ENCODE data around the gene EDC3.

EDC3 gene

GRCh38 chr15:74722591-74722990 is 26.8 kb upstream of the EDC3 start:
- Histone ChIP-seq H3K4ac (ENCODE audit: low read depth, low read length) (no peak overlapping the region), H3K27ac (ENCODE audit: low read depth, low read length) (no peak overlapping the region), H3K4me1 (ENCODE audit: control insufficient read depth, low read depth, low read length) (no peaks in the 10 kb centered on the region), H2BK15ac (replicated peaks; ENCODE audit: low read depth) (no peak overlapping the region), H4K5ac (ENCODE audit: low read length) (no peak overlapping the region), H3K4me3 (ENCODE audit: low read length) (no peak overlapping the region), H3K18ac (ENCODE audit: low read length) (no peak overlapping the region), H3K56ac (ENCODE audit: low read length) (no peak overlapping the region), H2BK5ac (ENCODE audit: low read length) (no peak overlapping the region), H3K23ac (ENCODE audit: low read length) (no peak overlapping the region), H3K79me1 (ENCODE audit: low read length) (no peaks in the 10 kb centered on the region), H3K27me3 (ENCODE audit: insufficient read depth, low read length, poor library complexity) (peaks cover 6% of the 10 kb centered on the region), H2BK120ac (ENCODE audit: low read depth, low read length) (no peak overlapping the region), H3K4me2 (ENCODE audit: low read length) (no peak overlapping the region), H2AK5ac (ENCODE audit: low read length) (no peak overlapping the region), H3K36me3 (ENCODE audit: control insufficient read depth, insufficient read depth, low read length) (no peaks in the 10 kb centered on the region), H4K8ac (ENCODE audit: low read depth, low read length) (no peak overlapping the region), H3K9ac (ENCODE audit: low read length) (no peak overlapping the region), H3K79me2 (ENCODE audit: control insufficient read depth, insufficient read depth, low read length) (no peaks in the 10 kb centered on the region)
- DNase-seq, result no peak
- no CpG with 5 or more reads among the region's 13 CpGs for WGBS (ENCODE audit: extremely low coverage, insufficient coverage, low lambda C conversion rate)

DNA sequence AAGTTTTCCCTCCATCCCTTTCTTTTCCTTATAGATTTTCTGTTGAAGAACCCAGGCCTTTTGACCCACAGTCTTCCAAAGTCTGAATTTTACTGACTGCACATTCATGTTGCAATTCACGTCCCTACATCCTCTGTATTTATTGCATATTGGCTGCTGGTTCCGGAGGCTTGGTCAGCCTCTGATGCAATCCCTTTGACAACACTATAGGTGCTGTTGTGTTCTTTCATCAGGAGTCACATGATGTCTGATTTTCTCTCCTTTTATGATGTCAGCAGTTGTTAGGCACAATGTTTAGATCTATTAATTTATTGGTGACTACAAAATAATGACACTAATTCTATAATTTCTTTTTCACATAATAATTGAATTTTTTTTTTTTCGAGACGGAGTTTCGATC is 20.8 kb upstream of the EDC3 start:
- no peak overlapping the region for H3K9ac ChIP-seq (ENCODE audit: low read length)
- no peaks in the 10 kb centered on the region for H3K79me2 ChIP-seq (ENCODE audit: control insufficient read depth, insufficient read depth, low read length)
- no CpG with 5 or more reads among the region's 5 CpGs for WGBS (ENCODE audit: extremely low coverage, insufficient coverage, low lambda C conversion rate)
- no peak overlapping the region for H2BK5ac ChIP-seq (ENCODE audit: low read length)
- DNase-seq, result no peak
- H3K4me2 ChIP-seq (ENCODE audit: low read length), result no peak overlapping the region
- no peak overlapping the region for H3K4ac ChIP-seq (ENCODE audit: low read depth, low read length)
- no peaks in the 10 kb centered on the region for H3K27me3 ChIP-seq (ENCODE audit: insufficient read depth, low read length, poor library complexity)
- no peaks in the 10 kb centered on the region for H3K4me1 ChIP-seq (ENCODE audit: control insufficient read depth, low read depth, low read length)
- H3K79me1 ChIP-seq (ENCODE audit: low read length), result no peaks in the 10 kb centered on the region
- H3K23ac ChIP-seq (ENCODE audit: low read length), result no peak overlapping the region
- H2AK5ac ChIP-seq (ENCODE audit: low read length), result no peak overlapping the region
- H3K27ac ChIP-seq (ENCODE audit: low read depth, low read length), result no peak overlapping the region
- no peak overlapping the region for H3K18ac ChIP-seq (ENCODE audit: low read length)
- no peak overlapping the region for H3K4me3 ChIP-seq (ENCODE audit: low read length)
- no peaks in the 10 kb centered on the region for H3K36me3 ChIP-seq (ENCODE audit: control insufficient read depth, insufficient read depth, low read length)
- no peak overlapping the region for H2BK15ac ChIP-seq (replicated peaks; ENCODE audit: low read depth)
- H3K56ac ChIP-seq (ENCODE audit: low read length), result no peak overlapping the region
- no peak overlapping the region for H2BK120ac ChIP-seq (ENCODE audit: low read depth, low read length)
- no peak overlapping the region for H4K8ac ChIP-seq (ENCODE audit: low read depth, low read length)
- no peak overlapping the region for H4K5ac ChIP-seq (ENCODE audit: low read length)

- no peak overlapping the region for H2BK15ac ChIP-seq (replicated peaks; ENCODE audit: low read depth)
- no CpG with 5 or more reads among the region's 3 CpGs for WGBS (ENCODE audit: extremely low coverage, insufficient coverage, low lambda C conversion rate)
These were observed 16.5 kb upstream of the EDC3 start for GRCh38 chr15:74712311-74712710.

GRCh38 chr15:74710319-74711094 is 14.7 kb upstream of the EDC3 start:
- Histone ChIP-seq H4K5ac (ENCODE audit: low read length) (no peak overlapping the region), H3K4ac (ENCODE audit: low read depth, low read length) (no peak overlapping the region), H2BK15ac (replicated peaks; ENCODE audit: low read depth) (no peak overlapping the region), H3K4me3 (ENCODE audit: low read length) (no peak overlapping the region), H3K4me1 (ENCODE audit: control insufficient read depth, low read depth, low read length) (no peaks in the 10 kb centered on the region), H3K79me2 (ENCODE audit: control insufficient read depth, insufficient read depth, low read length) (no peaks in the 10 kb centered on the region), H2BK120ac (ENCODE audit: low read depth, low read length) (no peak overlapping the region), H3K56ac (ENCODE audit: low read length) (no peak overlapping the region), H2BK5ac (ENCODE audit: low read length) (no peak overlapping the region), H3K23ac (ENCODE audit: low read length) (no peak overlapping the region), H3K36me3 (ENCODE audit: control insufficient read depth, insufficient read depth, low read length) (no peaks in the 10 kb centered on the region), H3K79me1 (ENCODE audit: low read length) (no peaks in the 10 kb centered on the region), H3K4me2 (ENCODE audit: low read length) (no peak overlapping the region), H3K27ac (ENCODE audit: low read depth, low read length) (no peak overlapping the region), H3K9ac (ENCODE audit: low read length) (no peak overlapping the region), H4K8ac (ENCODE audit: low read depth, low read length) (no peak overlapping the region), H3K27me3 (ENCODE audit: insufficient read depth, low read length, poor library complexity) (no peaks in the 10 kb centered on the region), H2AK5ac (ENCODE audit: low read length) (no peak overlapping the region), H3K18ac (ENCODE audit: low read length) (no peak overlapping the region)
- no CpG with 5 or more reads among the region's 3 CpGs for WGBS (ENCODE audit: extremely low coverage, insufficient coverage, low lambda C conversion rate)
- no peak for DNase-seq

More at GRCh38 chr15:74712311-74712710, 16.5 kb upstream of the EDC3 start:
- Histone ChIP-seq H3K4me2 (ENCODE audit: low read length) (no peak overlapping the region), H2BK5ac (ENCODE audit: low read length) (no peak overlapping the region), H3K56ac (ENCODE audit: low read length) (no peak overlapping the region), H3K27ac (ENCODE audit: low read depth, low read length) (no peak overlapping the region), H3K23ac (ENCODE audit: low read length) (no peak overlapping the region), H3K4ac (ENCODE audit: low read depth, low read length) (no peak overlapping the region), H3K79me2 (ENCODE audit: control insufficient read depth, insufficient read depth, low read length) (no peaks in the 10 kb centered on the region), H3K18ac (ENCODE audit: low read length) (no peak overlapping the region), H2AK5ac (ENCODE audit: low read length) (no peak overlapping the region), H3K79me1 (ENCODE audit: low read length) (no peaks in the 10 kb centered on the region), H3K4me1 (ENCODE audit: control insufficient read depth, low read depth, low read length) (no peaks in the 10 kb centered on the region), H2BK120ac (ENCODE audit: low read depth, low read length) (no peak overlapping the region), H4K5ac (ENCODE audit: low read length) (no peak overlapping the region), H3K36me3 (ENCODE audit: control insufficient read depth, insufficient read depth, low read length) (no peaks in the 10 kb centered on the region), H3K4me3 (ENCODE audit: low read length) (no peak overlapping the region), H3K27me3 (ENCODE audit: insufficient read depth, low read length, poor library complexity) (no peaks in the 10 kb centered on the region), H3K9ac (ENCODE audit: low read length) (no peak overlapping the region), H4K8ac (ENCODE audit: low read depth, low read length) (no peak overlapping the region)
- DNase-seq, result no peak

- H3K18ac ChIP-seq (ENCODE audit: low read length), result no peak overlapping the region
- H3K79me1 ChIP-seq (ENCODE audit: low read length), result no peaks in the 10 kb centered on the region
- H3K4me1 ChIP-seq (ENCODE audit: control insufficient read depth, low read depth, low read length), result no peaks in the 10 kb centered on the region
- H3K23ac ChIP-seq (ENCODE audit: low read length), result no peak overlapping the region
- H3K27me3 ChIP-seq (ENCODE audit: insufficient read depth, low read length, poor library complexity), result no peaks in the 10 kb centered on the region
- H2BK15ac ChIP-seq (replicated peaks; ENCODE audit: low read depth), result no peak overlapping the region
- H3K56ac ChIP-seq (ENCODE audit: low read length), result no peak overlapping the region
- no peak overlapping the region for H3K9ac ChIP-seq (ENCODE audit: low read length)
- WGBS (ENCODE audit: extremely low coverage, insufficient coverage, low lambda C conversion rate), result no CpG with 5 or more reads among the region's 3 CpGs
- H3K27ac ChIP-seq (ENCODE audit: low read depth, low read length), result no peak overlapping the region
- no peak overlapping the region for H2BK120ac ChIP-seq (ENCODE audit: low read depth, low read length)
- no peak for DNase-seq
- no peak overlapping the region for H3K4me2 ChIP-seq (ENCODE audit: low read length)
- H3K79me2 ChIP-seq (ENCODE audit: control insufficient read depth, insufficient read depth, low read length), result no peaks in the 10 kb centered on the region
- H2BK5ac ChIP-seq (ENCODE audit: low read length), result no peak overlapping the region
- H3K36me3 ChIP-seq (ENCODE audit: control insufficient read depth, insufficient read depth, low read length), result no peaks in the 10 kb centered on the region
- H4K5ac ChIP-seq (ENCODE audit: low read length), result no peak overlapping the region
- no peak overlapping the region for H3K4ac ChIP-seq (ENCODE audit: low read depth, low read length)
- no peak overlapping the region for H4K8ac ChIP-seq (ENCODE audit: low read depth, low read length)
- no peak overlapping the region for H2AK5ac ChIP-seq (ENCODE audit: low read length)
- H3K4me3 ChIP-seq (ENCODE audit: low read length), result no peak overlapping the region
These were observed 14.1 kb upstream of the EDC3 start for GRCh38 chr15:74709892-74710291.

DNA sequence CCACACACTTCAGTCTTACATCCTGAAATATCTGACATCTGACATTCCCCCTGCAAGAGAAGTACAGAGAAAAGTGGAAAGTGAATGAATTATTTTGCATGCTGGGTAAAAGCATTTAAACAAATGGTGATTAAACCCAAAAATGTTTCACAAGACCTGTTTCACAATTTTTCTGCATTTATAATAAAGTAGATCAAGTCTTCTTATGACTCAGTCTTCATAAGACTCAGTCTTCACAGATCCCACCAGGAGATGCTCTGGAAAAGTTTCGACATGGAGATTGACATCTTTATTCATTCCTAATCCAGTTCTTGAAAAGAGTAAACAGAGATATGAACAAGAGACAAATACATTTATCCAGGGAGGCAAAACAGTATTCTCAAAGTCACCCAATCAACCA is 13.2 kb upstream of the EDC3 start:
- H4K8ac ChIP-seq (ENCODE audit: low read depth, low read length), result no peak overlapping the region
- no peak for DNase-seq
- H2BK120ac ChIP-seq (ENCODE audit: low read depth, low read length), result no peak overlapping the region
- no peaks in the 10 kb centered on the region for H3K36me3 ChIP-seq (ENCODE audit: control insufficient read depth, insufficient read depth, low read length)
- H3K27me3 ChIP-seq (ENCODE audit: insufficient read depth, low read length, poor library complexity), result no peaks in the 10 kb centered on the region
- H2AK5ac ChIP-seq (ENCODE audit: low read length), result no peak overlapping the region
- no peak overlapping the region for H3K56ac ChIP-seq (ENCODE audit: low read length)
- no peak overlapping the region for H3K18ac ChIP-seq (ENCODE audit: low read length)
- no peaks in the 10 kb centered on the region for H3K4me1 ChIP-seq (ENCODE audit: control insufficient read depth, low read depth, low read length)
- no peak overlapping the region for H3K4me3 ChIP-seq (ENCODE audit: low read length)
- WGBS (ENCODE audit: extremely low coverage, insufficient coverage, low lambda C conversion rate), result no CpG with 5 or more reads among the region's 1 CpG
- no peak overlapping the region for H3K9ac ChIP-seq (ENCODE audit: low read length)
- no peak overlapping the region for H2BK15ac ChIP-seq (replicated peaks; ENCODE audit: low read depth)
- H3K79me2 ChIP-seq (ENCODE audit: control insufficient read depth, insufficient read depth, low read length), result no peaks in the 10 kb centered on the region
- H2BK5ac ChIP-seq (ENCODE audit: low read length), result no peak overlapping the region
- no peak overlapping the region for H3K4ac ChIP-seq (ENCODE audit: low read depth, low read length)
- no peak overlapping the region for H3K27ac ChIP-seq (ENCODE audit: low read depth, low read length)
- no peak overlapping the region for H3K4me2 ChIP-seq (ENCODE audit: low read length)
- H4K5ac ChIP-seq (ENCODE audit: low read length), result no peak overlapping the region
- H3K23ac ChIP-seq (ENCODE audit: low read length), result no peak overlapping the region
- no peaks in the 10 kb centered on the region for H3K79me1 ChIP-seq (ENCODE audit: low read length)
